Lower leg skin (tissue), 4 donors: ENCODE measurements around the gene CAMK2G. TPM values are rescaled to one million over a fixed set of nuclear protein-coding genes. Genes with fewer than 3 reads are reported as not detected.
"Not testable (repeated sequence)": the region's sequence is repeated elsewhere in the genome, so short reads cannot be mapped to it uniquely, and the experiment has no call there.

Source experiments
- DNase-seq, 2 donors: peaks; one replicate each; pipeline ENCODE4 v3.0.0-alpha.2; 2019; ENCODE audit warnings: low spot score in 2 of 2
- H3K4me3 ChIP-seq: fragments of 200-600 bp; sonication (generic); 2 replicates; pipeline ENCODE4 v1.5.1; 2017; ENCODE audit warnings: mild to moderate bottlenecking, low read depth; ENCODE audit not compliant: poor library complexity, severe bottlenecking
- POLR2A ChIP-seq, 2 donors: fragments of 450-650 bp; IDR thresholded peaks; one replicate each; pipeline ENCODE4 v1.6.1; 2016 to 2017; ENCODE audit warnings: antibody characterized with exemption in 2 of 2, mild to moderate bottlenecking in 1 of 2, moderate library complexity in 1 of 2
- WGBS, 2 donors: methylation state at CpG; one replicate each; pipeline ENCODE4 v1.1.5; 2018; 5-methylcytosine and 5-hydroxymethylcytosine counted together
- intact Hi-C: fragments of 100-400 bp; cut with DNase I; formaldehyde crosslinking; loops from one replicate; pipeline ENCODE4 v1.15.0; 2023; ENCODE audit warnings: low total_unique reads
- total RNA-seq, 4 donors: library from RNA; depleted of rRNA; stranded (reverse); fragments of >200 nt; gene quantifications; one replicate each; pipeline ENCODE4 v1.1.0, GENCODE V29; 2016
- TF ChIP-seq, protein P1 (sequence below), 3 donors: fragments of 450-650 bp; IDR thresholded peaks; one replicate each; pipeline ENCODE4 v1.5.1; 2016; ENCODE audit warnings: antibody characterized with exemption in 3 of 3, mild to moderate bottlenecking in 3 of 3, moderate library complexity in 2 of 3

The CAMK2G gene
- total RNA-seq, 4 donors from 2014 or later, result 20.0 to 27.9 (median 24.2) TPM

GRCh38 chr10:73790886-73791625, 83.3 kb downstream of the CAMK2G start:
- no peak overlapping the region for H3K4me3 ChIP-seq
- no peak for DNase-seq
- intact Hi-C loops, result no loop called here
- TF ChIP-seq, protein P1, sequence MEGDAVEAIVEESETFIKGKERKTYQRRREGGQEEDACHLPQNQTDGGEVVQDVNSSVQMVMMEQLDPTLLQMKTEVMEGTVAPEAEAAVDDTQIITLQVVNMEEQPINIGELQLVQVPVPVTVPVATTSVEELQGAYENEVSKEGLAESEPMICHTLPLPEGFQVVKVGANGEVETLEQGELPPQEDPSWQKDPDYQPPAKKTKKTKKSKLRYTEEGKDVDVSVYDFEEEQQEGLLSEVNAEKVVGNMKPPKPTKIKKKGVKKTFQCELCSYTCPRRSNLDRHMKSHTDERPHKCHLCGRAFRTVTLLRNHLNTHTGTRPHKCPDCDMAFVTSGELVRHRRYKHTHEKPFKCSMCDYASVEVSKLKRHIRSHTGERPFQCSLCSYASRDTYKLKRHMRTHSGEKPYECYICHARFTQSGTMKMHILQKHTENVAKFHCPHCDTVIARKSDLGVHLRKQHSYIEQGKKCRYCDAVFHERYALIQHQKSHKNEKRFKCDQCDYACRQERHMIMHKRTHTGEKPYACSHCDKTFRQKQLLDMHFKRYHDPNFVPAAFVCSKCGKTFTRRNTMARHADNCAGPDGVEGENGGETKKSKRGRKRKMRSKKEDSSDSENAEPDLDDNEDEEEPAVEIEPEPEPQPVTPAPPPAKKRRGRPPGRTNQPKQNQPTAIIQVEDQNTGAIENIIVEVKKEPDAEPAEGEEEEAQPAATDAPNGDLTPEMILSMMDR (IDR thresholded peaks at IDR 0.05), result no peak
- TF ChIP-seq POLR2A (IDR thresholded peaks at IDR 0.05), result no peak
- WGBS, 2 donors, result 89 to 94% methylated on average over 22 of the region's 22 CpGs

DNA sequence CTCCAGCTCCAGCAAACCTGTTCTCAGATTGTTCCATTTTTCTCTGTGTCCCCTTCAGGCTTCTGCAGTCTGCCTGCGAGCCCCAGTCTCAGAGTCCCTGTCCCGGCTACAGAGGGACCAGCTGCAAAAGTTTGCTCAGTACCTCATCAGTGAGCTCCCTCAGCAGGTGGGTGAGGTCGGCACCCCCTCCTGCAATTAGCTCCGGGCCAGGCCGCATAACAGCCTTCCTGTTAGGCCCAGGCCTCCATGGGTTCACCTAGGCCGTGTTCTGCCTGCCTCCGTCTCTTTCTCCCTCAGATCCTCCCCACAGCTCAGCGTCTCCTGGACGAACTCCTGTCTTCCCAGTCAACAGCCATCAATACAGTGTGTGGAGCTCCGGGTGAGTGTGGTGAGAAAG, 84.7 kb downstream of the CAMK2G start:
- H3K4me3 ChIP-seq, result no peak overlapping the region
- intact Hi-C loops, result no loop called here
- WGBS, 2 donors, result 85 to 89% methylated on average over 10 of the region's 10 CpGs
- no peak for DNase-seq
- no peak for TF ChIP-seq POLR2A (IDR thresholded peaks at IDR 0.05)
- TF ChIP-seq, protein P1 (IDR thresholded peaks at IDR 0.05), result no peak

DNA sequence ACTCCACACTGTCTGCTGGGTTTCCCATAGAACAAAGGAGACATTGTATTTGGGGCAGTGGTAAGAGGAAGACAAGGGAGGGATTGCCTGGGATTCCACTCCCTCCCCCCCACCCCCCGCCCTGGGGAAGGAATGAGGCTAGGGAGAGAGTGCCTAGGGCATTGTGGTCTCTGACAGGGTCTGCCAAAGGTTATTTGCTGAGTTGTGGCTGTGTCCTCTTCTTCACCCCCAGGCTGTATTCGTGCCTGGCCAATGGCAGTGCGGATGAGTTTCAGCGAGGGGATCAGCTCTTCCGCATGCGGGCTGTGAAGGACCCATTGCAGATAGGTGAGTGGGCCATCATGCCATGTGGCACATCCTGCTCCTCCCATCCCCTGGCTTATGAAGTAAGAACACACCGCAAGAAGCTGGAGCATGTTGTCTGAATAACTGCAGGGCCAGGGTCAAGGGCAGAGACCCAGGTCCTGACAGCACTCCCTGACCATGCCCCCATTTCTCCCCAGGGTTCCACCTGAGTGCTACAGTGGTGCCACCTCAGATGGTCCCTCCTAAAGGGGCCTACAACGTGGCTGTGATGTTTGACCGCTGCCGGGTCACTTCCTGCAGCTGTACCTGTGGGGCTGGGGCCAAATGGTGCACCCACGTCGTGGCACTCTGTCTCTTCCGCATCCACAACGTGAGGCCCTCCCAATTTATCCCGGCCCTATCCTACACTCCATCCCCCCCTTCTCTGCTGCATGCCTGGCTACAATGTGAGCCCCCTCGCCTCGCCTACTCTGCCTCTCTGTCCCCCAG, 85.3 kb downstream of the CAMK2G start:
- DNase-seq, result no peak
- WGBS, 2 donors, result 88% methylated on average over 17 of the region's 17 CpGs
- TF ChIP-seq, protein P1 (IDR thresholded peaks at IDR 0.05), result no peak
- no peak for TF ChIP-seq POLR2A (IDR thresholded peaks at IDR 0.05)
- intact Hi-C loops, result no loop called here
- H3K4me3 ChIP-seq, result no peak overlapping the region

DNA sequence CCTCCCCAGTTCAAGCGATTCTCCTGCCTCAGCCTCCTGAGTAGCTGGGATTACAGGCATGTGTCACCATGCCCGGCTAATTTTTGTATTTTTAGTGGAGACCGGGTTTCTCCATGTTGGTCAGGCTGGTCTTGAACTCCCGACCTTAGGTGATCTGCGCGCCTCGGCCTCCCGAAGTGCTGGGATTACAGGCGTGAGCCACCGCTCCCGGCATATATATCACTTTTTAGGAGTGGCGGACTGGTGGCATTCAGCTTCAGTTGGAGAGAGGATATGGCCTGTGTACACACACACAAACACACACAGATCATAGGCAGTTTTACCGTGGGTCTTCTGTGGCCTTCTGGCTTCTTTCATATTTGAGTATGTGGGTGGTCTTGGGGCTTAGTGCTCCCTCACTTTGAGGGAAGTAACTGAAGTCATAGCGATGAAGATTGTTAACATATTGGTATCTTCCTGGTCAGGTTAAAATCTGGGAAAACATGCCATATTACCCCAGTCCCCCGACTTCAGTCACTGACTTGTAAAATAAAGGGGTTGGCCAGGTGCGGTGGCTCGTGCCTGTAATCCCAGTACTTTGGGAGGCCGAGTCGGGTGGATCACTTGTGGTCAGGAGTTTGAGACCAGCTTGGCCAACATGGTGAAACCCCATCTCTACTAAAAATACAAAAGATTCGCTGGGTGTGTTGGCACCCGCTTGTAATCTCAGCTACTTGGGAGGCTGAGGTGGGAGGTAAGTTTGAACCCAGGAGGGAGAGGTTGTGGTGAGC, 87.1 kb downstream of the CAMK2G start:
- DNase-seq, H3K4me3 ChIP-seq, intact Hi-C loops: not testable (repeated sequence)
- WGBS, 2 donors, result 88 to 91% methylated on average over 21 of the region's 21 CpGs

- 3 to 5% methylated on average over 2 of the region's 2 CpGs for WGBS, 2 donors
- intact Hi-C loops, result no loop called here
- no peak for DNase-seq
- peak overlapping the region; percentile 100 for H3K4me3 ChIP-seq
- no peak for TF ChIP-seq POLR2A (IDR thresholded peaks at IDR 0.05)
- TF ChIP-seq, protein P1 (IDR thresholded peaks at IDR 0.05), result no peak
Measured at GRCh38 chr10:73786512-73786885, 87.9 kb downstream of the CAMK2G start.
